ENCODE results near the gene RFX1.

The RFX1 gene

DNA sequence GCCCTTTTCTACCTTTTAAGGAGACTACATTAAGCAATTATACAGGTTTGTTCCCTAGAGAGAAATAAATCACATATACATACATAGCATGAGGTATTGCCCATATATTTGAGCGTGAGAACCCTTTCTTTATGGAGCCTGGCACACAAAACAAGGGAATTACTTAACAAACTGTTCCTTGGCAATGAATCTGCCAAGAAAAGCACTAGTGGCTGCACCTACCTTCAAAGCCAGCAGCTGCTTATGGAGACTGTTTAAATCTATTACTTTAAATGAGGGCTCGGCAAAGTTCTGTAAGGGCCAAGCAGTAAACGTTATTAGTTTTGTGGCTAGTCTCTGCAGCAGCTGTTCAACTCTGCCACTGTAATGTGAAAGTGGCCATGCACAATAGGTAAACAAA lies 7.0 kb downstream of the RFX1 start:
- no peaks in the 10 kb centered on the region for H3K27me3 ChIP-seq (ENCODE audit: insufficient read depth, insufficient read length)
- TF ChIP-seq YY1 (IDR thresholded peaks at IDR 0.05; ENCODE audit: insufficient read depth, insufficient read length) (no peak), SUZ12 (IDR thresholded peaks at IDR 0.05; ENCODE audit: extremely low read depth, insufficient read depth, insufficient read length) (no peak), ZNF274 (IDR thresholded peaks at IDR 0.05; ENCODE audit: low read depth, low read length) (no peak)
- no peak for DNase-seq (ENCODE audit: low read depth, low spot score)
- H3K4me1 ChIP-seq (ENCODE audit: insufficient read depth, insufficient read length): peaks cover 16% of the 10 kb centered on the region
- H3K9me3 ChIP-seq (ENCODE audit: insufficient read depth, low read length): peaks cover 22% of the 10 kb centered on the region
- no peak overlapping the region for H3K4me3 ChIP-seq (ENCODE audit: insufficient read length, low read depth)
- no peak overlapping the region for H3K9ac ChIP-seq (ENCODE audit: insufficient read length, low read depth)
- H3K36me3 ChIP-seq (ENCODE audit: insufficient read depth, insufficient read length, low read length): peaks cover 34% of the 10 kb centered on the region

DNA sequence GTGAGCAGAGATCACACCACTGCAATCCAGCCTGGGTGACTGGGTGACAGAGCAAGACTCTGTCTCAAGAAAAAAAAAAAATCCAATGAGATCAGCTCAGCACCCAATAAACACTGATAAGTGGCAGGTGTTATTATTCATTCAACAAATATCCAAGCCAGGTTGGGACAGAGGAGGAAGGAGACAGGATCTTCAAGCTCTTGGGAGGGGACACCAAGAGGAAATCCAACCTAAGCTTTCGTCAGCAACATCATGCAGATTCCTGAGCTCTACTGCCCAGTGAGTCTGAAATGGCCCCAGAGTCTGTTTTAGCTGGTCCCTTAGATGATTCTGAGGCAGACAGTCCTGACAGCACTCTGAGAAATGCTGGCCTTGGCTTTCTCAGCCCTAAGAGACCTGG lies 7.7 kb downstream of the RFX1 start:
- peaks cover 18% of the 10 kb centered on the region for H3K4me1 ChIP-seq (ENCODE audit: insufficient read depth, insufficient read length)
- DNase-seq (ENCODE audit: low read depth, low spot score): no peak
- TF ChIP-seq YY1 (IDR thresholded peaks at IDR 0.05; ENCODE audit: insufficient read depth, insufficient read length) (no peak), ZNF274 (IDR thresholded peaks at IDR 0.05; ENCODE audit: low read depth, low read length) (no peak), SUZ12 (IDR thresholded peaks at IDR 0.05; ENCODE audit: extremely low read depth, insufficient read depth, insufficient read length) (no peak)
- H3K27me3 ChIP-seq (ENCODE audit: insufficient read depth, insufficient read length): no peaks in the 10 kb centered on the region
- peaks cover 34% of the 10 kb centered on the region for H3K36me3 ChIP-seq (ENCODE audit: insufficient read depth, insufficient read length, low read length)
- peaks cover 22% of the 10 kb centered on the region for H3K9me3 ChIP-seq (ENCODE audit: insufficient read depth, low read length)
- no peak overlapping the region for H3K4me3 ChIP-seq (ENCODE audit: insufficient read length, low read depth)
- no peak overlapping the region for H3K9ac ChIP-seq (ENCODE audit: insufficient read length, low read depth)

DNA sequence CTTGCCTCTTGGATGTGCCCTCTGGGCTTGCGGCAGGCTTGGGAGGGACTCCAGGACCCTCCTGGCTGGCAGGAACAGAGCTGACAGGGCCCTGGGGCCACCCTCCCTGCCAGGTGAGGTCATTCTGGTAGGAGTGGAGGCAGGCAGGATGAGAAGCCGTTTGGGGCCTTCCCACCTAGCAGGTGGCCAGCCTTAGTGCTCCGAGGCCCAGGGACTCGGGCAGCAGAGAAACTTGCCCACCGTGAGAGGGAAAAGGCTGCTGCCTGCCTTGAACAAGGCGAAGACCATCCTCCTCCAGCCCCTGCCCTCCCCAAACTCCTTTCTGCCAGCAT lies 8.5 kb downstream of the RFX1 start:
- Histone ChIP-seq H3K9ac (ENCODE audit: insufficient read length, low read depth) (peak overlapping the region; percentile 17), H3K9me3 (ENCODE audit: insufficient read depth, low read length) (peaks cover 22% of the 10 kb centered on the region), H3K4me3 (ENCODE audit: insufficient read length, low read depth) (no peak overlapping the region), H3K27me3 (ENCODE audit: insufficient read depth, insufficient read length) (no peaks in the 10 kb centered on the region), H3K4me1 (ENCODE audit: insufficient read depth, insufficient read length) (peaks cover 17% of the 10 kb centered on the region), H3K36me3 (ENCODE audit: insufficient read depth, insufficient read length, low read length) (peaks cover 37% of the 10 kb centered on the region)
- no peak for TF ChIP-seq ZNF274 (IDR thresholded peaks at IDR 0.05; ENCODE audit: low read depth, low read length)
- TF ChIP-seq YY1 (IDR thresholded peaks at IDR 0.05; ENCODE audit: insufficient read depth, insufficient read length): no peak
- TF ChIP-seq SUZ12 (IDR thresholded peaks at IDR 0.05; ENCODE audit: extremely low read depth, insufficient read depth, insufficient read length): no peak
- DNase-seq (ENCODE audit: low read depth, low spot score): no peak

DNA sequence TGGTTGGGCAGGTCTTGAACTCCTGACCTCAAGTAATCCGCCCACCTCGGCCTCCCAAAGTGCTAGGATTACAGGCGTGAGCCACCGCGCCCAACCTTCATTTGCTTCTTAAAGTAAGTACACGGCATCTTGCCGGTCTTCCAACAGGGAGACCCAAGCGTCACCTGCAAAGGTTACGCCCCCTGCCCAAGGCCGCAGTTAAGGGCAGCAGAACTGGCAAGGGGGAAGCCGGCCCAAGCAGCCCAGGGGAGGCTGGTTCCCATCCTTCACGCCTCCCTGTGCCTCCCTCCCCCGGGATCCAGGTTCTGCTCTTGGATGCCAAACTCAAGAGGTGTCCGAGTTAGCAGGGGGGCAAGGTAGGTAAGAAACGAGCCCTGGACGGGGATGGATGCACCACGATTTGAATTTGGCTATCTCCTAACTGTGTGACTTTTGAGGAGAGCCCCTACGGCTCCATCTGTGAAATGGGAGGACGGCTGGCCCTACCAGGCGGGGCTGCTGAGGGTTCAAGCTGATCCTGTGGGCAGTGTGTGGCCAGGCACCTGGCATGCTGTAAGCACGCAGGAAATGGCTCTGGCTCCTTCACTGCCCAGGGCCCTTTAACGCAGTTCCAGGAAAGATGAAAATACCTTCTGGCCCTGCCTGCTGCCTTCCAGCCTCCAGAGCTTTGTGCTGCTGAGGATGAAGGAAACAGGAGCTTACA lies 9.0 kb downstream of the RFX1 start:
- TF ChIP-seq SUZ12 (IDR thresholded peaks at IDR 0.05; ENCODE audit: extremely low read depth, insufficient read depth, insufficient read length) (no peak), YY1 (IDR thresholded peaks at IDR 0.05; ENCODE audit: insufficient read depth, insufficient read length) (no peak), ZNF274 (IDR thresholded peaks at IDR 0.05; ENCODE audit: low read depth, low read length) (no peak)
- no peaks in the 10 kb centered on the region for H3K27me3 ChIP-seq (ENCODE audit: insufficient read depth, insufficient read length)
- peaks cover 16% of the 10 kb centered on the region for H3K4me1 ChIP-seq (ENCODE audit: insufficient read depth, insufficient read length)
- H3K4me3 ChIP-seq (ENCODE audit: insufficient read length, low read depth): no peak overlapping the region
- peaks cover 43% of the 10 kb centered on the region for H3K36me3 ChIP-seq (ENCODE audit: insufficient read depth, insufficient read length, low read length)
- no peak for DNase-seq (ENCODE audit: low read depth, low spot score)
- peaks cover 22% of the 10 kb centered on the region for H3K9me3 ChIP-seq (ENCODE audit: insufficient read depth, low read length)
- H3K9ac ChIP-seq (ENCODE audit: insufficient read length, low read depth): peak overlapping the region; percentile 17

DNA sequence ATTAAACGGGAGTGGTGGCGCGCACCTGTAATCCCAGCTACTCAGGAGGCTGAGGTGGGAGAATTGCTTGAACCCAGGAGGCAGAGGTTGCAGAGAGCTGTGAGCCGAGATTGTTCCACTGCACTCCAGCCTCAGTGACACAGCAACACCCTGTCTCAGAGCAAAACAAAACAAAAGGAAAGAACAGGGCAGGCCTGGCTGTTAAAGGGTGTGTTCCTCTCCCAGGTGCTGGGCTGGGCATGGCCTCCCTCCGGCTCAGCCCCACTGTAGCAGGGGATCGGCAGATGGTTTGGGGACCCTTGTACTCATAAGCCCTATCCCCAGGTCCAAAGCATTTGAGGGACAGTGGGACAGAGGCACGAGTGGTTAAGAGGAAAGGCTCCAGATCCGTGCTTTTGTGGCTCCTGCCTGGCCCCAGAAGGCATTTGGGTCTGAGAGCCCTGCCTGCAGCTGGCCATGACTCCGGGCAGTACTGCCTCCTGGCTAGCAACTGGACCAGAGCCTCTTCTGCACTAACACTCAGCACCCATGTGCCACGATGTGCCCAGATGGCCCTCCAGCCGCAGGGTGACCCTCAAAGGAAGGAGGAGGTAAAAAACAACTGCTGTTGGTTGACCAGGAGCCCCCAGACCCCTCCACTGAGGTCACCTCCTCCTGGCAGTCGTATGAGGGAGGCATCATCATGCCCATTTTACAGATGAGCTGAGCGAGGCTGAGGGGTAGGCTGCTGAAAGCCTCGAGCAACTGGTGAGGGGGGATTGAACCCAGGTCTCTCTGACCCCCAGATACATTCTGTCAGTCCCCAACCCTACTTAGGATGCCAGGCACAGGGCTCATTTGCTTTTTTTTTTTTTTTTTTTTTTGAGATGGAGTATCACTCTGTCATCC lies 10.0 kb downstream of the RFX1 start:
- peaks cover 22% of the 10 kb centered on the region for H3K9me3 ChIP-seq (ENCODE audit: insufficient read depth, low read length)
- DNase-seq (ENCODE audit: low read depth, low spot score): no peak
- peaks cover 52% of the 10 kb centered on the region for H3K36me3 ChIP-seq (ENCODE audit: insufficient read depth, insufficient read length, low read length)
- H3K27me3 ChIP-seq (ENCODE audit: insufficient read depth, insufficient read length): no peaks in the 10 kb centered on the region
- peaks cover 20% of the 10 kb centered on the region for H3K4me1 ChIP-seq (ENCODE audit: insufficient read depth, insufficient read length)
- no peak for TF ChIP-seq YY1 (IDR thresholded peaks at IDR 0.05; ENCODE audit: insufficient read depth, insufficient read length)
- no peak for TF ChIP-seq ZNF274 (IDR thresholded peaks at IDR 0.05; ENCODE audit: low read depth, low read length)
- no peak for TF ChIP-seq SUZ12 (IDR thresholded peaks at IDR 0.05; ENCODE audit: extremely low read depth, insufficient read depth, insufficient read length)
- no peak overlapping the region for H3K9ac ChIP-seq (ENCODE audit: insufficient read length, low read depth)
- H3K4me3 ChIP-seq (ENCODE audit: insufficient read length, low read depth): no peak overlapping the region

DNA sequence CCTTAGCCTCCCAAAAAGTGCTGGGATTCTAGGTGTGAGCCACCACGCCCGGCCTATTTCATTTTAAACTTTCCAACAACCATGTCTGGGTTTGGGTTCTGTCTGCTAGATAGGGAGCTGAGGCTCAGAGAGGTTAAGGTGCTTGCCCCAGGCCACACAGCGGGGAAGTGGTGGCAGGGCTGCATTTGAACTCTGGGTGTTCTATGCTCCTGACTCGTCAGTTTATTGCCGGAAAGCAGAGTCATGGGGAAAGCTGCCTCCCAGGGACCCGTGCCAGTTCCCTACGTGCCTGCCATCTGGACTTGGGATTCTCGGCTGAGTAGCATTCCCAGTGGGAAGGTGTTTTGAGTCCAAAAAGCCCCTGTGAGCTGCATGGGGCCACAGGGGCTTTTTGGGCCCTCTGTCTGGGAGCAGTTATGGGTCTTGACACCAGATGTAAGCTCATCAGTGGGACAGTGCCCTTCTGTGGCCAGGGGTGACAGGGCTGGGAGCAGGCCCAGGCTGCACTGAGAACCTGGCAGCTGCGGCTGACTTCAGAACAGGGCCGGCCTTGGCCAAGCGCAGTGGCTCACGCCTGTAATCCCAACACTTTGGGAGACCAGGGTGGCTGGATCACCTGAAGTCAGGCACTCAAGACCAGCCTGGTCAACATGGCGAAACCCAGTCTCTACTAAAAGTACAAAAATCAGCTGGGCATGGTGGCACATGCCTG lies 10.9 kb downstream of the RFX1 start:
- peaks cover 22% of the 10 kb centered on the region for H3K4me1 ChIP-seq (ENCODE audit: insufficient read depth, insufficient read length)
- H3K36me3 ChIP-seq (ENCODE audit: insufficient read depth, insufficient read length, low read length): peaks cover 47% of the 10 kb centered on the region
- no peaks in the 10 kb centered on the region for H3K27me3 ChIP-seq (ENCODE audit: insufficient read depth, insufficient read length)
- TF ChIP-seq YY1 (IDR thresholded peaks at IDR 0.05; ENCODE audit: insufficient read depth, insufficient read length): no peak
- TF ChIP-seq SUZ12 (IDR thresholded peaks at IDR 0.05; ENCODE audit: extremely low read depth, insufficient read depth, insufficient read length): no peak
- no peak for TF ChIP-seq ZNF274 (IDR thresholded peaks at IDR 0.05; ENCODE audit: low read depth, low read length)
- no peak for DNase-seq (ENCODE audit: low read depth, low spot score)
- H3K9ac ChIP-seq (ENCODE audit: insufficient read length, low read depth): no peak overlapping the region
- peaks cover 22% of the 10 kb centered on the region for H3K9me3 ChIP-seq (ENCODE audit: insufficient read depth, low read length)
- H3K4me3 ChIP-seq (ENCODE audit: insufficient read length, low read depth): no peak overlapping the region
